NCI-H146 treated with DMSO at 0.1 percent for 48 hours (cell line): Measurements from ENCODE around the gene YDJC.
A peak's percentile ranks its signal among the peaks of the same experiment; 100 is the strongest.
"Not testable (repeated sequence)": the region's sequence is repeated elsewhere in the genome, so short reads cannot be mapped to it uniquely, and the experiment has no call there.

Source experiments
- DNase-seq: peaks from one replicate; lab custom pipeline; 2025; ENCODE audit not compliant: unreplicated experiment; lab: John Stamatoyannopoulos, UW

Gene YDJC

GRCh38 chr22:21632931-21633330 lies 3.1 kb upstream of the YDJC start:
- DNase-seq: no peak

- peak; percentile 4 for DNase-seq
Observed at GRCh38 chr22:21632237-21632895, 2.5 kb upstream of the YDJC start, which contains the start of gene CCDC116. Gene CCDC116, plus strand, starts transcription at chr22:21632760. Its CDS starts 422 bp downstream, at chr22:21633182.

- DNase-seq: no peak
Observed at GRCh38 chr22:21631025-21631424, 1.2 kb upstream of the YDJC start.

- DNase-seq: no peak
Observed at GRCh38 chr22:21628386-21629254, 1.2 kb downstream of the YDJC start.

GRCh38 chr22:21626735-21627469 lies 2.9 kb downstream of the YDJC start:
- DNase-seq: no peak

- DNase-seq: no peak
Observed at GRCh38 chr22:21626073-21626734, 3.6 kb downstream of the YDJC start.

- DNase-seq: no peak
Observed at GRCh38 chr22:21624880-21625791, 4.7 kb downstream of the YDJC start.

GRCh38 chr22:21624120-21624879 lies 5.5 kb downstream of the YDJC start:
- DNase-seq: no peak

- no peak for DNase-seq
Observed at GRCh38 chr22:21623648-21623970, 6.2 kb downstream of the YDJC start.

GRCh38 chr22:21622919-21623647 lies 6.7 kb downstream of the YDJC start:
- DNase-seq: no peak

GRCh38 chr22:21622011-21622918 lies 7.6 kb downstream of the YDJC start:
- DNase-seq: no peak

- no peak for DNase-seq
Observed at GRCh38 chr22:21621025-21621424, 8.8 kb downstream of the YDJC start.

- DNase-seq: not testable (repeated sequence)
Observed at GRCh38 chr22:21617337-21617736, 12.5 kb downstream of the YDJC start.

- no peak for DNase-seq
Observed at GRCh38 chr22:21615731-21616130, 14.1 kb downstream of the YDJC start.

GRCh38 chr22:21613553-21614233 lies 16.1 kb downstream of the YDJC start:
- no peak for DNase-seq

GRCh38 chr22:21612858-21613257 lies 17.0 kb downstream of the YDJC start:
- no peak for DNase-seq
